GM19463 (cell line): Measurements from ENCODE around the gene NUDT14.

ENCODE experiments used
- ATAC-seq: cut with Tn5 transposase; IDR thresholded peaks from one replicate; pipeline ENCODE4 v1.9.1; 2021; ENCODE audit warnings: mild to moderate bottlenecking, moderate library complexity; ENCODE audit not compliant: unreplicated experiment

The NUDT14 gene

GRCh38 chr14:105161964-105162668 lies 19.0 kb downstream of the NUDT14 start:
- no peak for ATAC-seq

DNA sequence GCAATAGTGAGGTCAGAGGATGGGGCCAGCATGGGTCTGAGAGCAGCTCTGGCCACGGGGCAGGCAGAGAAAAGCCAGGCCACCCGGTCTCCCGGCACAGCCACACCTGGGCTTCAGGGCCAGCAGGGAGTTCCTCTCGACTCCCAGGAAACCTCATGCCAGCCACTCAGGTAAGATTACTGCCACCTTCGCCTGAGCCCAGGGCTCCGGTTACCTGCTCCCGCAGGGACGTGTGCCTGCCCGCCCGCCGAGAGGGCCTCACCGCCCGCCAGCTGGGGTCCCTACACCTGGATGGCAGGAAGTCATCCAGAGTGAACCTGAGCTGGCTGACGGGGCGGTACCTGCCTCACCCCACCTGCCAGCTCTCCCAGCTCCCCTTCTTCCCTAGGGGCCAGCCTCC lies 19.8 kb downstream of the NUDT14 start:
- no peak for ATAC-seq

DNA sequence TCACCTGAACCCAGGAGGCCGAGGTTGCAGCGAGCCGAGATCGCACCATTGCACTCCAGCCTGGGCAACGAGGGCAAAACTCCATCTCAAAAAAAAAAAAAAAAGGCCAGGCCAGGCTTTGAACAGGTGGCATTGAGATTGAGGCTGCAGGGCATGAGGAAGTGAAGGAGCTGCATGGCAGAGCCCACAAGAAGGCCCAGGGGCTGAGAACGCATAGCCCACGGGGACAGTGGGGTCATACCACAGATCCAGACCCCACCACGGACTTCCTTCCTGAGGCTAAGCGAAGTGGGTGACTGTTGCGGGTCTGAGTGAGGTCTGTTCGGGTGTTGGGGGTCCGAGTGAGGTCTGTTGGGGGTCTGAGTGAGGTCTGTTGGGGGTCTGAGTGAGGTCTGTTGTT lies 20.3 kb downstream of the NUDT14 start:
- no peak for ATAC-seq

DNA sequence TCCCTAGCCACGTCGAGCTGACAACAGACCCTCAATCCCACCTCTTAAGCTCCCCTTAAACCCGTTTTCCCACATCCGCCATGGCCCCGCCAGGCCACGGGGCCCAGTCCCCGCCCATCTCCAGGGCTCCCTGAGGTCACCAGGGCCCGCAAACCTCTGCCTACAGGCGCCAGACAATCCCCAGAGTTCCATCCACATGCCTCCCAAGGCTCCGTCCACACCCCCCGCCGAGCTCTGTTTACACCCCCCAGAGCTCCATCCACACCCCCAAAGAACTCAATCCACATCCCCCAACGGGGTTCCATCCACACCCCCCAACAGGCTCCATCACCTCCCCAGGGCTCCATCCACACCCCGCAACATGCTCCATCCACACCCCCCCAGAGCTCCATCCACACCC lies 21.8 kb downstream of the NUDT14 start:
- ATAC-seq, result no peak

DNA sequence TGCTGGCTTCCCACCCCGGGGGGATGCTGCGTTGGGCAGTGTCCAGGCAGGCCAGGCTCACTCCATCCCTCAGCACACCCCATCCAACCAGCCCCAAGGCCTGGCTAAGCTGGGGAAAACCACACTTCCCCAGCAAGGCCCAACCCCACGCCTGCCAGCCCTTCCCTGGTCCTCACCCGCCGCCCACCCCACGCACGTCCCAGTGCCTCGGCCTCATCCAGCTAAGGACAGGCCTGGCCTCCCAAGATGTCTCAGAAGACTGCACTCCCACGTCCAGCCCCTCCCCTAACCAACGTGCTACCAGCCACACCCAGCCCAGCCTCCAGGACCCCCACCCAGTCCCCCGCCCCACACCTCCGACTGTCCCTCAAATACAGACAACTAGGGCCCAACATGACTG lies 22.3 kb downstream of the NUDT14 start:
- ATAC-seq, result no peak

DNA sequence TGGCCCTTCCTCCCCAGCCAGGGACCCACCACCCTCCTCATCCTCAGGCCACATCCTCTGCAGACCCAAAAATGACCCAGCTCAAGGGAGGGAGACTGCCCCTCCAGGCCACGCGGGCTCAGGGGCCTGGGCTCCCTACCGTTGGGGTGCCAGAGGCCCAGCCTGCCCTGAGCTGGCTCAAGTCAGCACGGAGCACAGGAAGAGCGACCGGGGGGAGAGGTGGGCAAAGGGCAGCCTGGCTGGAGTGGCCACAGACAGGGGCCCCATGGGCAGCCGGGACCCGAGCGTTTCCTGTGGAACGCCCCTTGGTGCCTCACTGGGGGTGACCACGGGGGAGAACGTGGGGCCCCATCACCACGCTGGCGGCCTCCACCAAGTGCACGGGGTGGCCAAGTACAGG lies 23.2 kb downstream of the NUDT14 start:
- no peak for ATAC-seq

GRCh38 chr14:105156414-105157375 lies 24.4 kb downstream of the NUDT14 start:
- no peak for ATAC-seq

GRCh38 chr14:105155681-105156413 lies 25.3 kb downstream of the NUDT14 start:
- ATAC-seq, result no peak

DNA sequence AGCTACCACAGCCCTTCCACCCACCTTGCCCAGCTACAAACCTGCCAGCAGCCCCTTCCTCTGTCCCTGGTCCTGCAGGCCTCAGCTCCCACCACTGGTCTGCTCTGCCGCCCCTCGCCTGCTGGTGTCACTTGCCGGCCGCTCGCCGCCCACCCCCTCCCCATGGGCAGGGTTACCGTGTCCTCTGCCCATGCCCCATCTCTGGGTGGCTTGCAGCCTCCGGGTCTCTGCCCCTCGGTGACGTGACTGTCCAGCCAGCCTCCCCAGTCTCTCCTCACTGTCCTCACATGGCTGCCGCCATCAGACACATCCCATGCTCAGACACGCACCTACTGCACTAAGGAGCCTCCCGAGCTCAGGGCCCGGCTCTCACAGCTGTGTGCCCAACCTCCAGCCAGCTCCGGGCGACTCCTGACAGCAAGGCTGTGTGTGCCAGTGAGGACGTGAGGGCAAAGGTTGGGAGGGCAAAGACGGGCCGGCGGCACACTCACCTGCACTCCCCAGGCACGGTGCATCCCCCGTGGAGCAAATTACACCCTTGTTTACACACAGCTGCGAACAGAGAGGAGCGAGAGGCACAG lies 26.0 kb downstream of the NUDT14 start:
- ATAC-seq, result no peak

DNA sequence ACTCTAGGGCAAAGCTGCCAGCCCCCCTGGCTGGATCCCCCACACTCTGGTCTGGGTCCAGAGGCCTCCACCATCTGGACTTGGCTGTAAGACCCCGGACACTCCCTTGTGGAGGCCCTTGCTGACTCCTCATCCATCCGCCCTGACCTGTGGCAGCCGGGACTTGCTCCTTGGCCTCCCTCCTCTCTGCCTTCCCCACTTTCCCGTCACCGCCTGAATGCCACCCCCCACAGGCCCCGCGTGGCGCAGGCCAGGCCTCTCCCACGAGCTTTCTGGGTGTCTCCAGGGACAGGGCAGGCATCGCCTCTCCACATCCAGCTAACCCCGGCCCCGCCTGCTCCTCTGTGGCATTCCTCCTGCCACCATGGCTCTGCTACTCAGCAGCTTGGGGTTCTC lies 26.6 kb downstream of the NUDT14 start:
- no peak for ATAC-seq

DNA sequence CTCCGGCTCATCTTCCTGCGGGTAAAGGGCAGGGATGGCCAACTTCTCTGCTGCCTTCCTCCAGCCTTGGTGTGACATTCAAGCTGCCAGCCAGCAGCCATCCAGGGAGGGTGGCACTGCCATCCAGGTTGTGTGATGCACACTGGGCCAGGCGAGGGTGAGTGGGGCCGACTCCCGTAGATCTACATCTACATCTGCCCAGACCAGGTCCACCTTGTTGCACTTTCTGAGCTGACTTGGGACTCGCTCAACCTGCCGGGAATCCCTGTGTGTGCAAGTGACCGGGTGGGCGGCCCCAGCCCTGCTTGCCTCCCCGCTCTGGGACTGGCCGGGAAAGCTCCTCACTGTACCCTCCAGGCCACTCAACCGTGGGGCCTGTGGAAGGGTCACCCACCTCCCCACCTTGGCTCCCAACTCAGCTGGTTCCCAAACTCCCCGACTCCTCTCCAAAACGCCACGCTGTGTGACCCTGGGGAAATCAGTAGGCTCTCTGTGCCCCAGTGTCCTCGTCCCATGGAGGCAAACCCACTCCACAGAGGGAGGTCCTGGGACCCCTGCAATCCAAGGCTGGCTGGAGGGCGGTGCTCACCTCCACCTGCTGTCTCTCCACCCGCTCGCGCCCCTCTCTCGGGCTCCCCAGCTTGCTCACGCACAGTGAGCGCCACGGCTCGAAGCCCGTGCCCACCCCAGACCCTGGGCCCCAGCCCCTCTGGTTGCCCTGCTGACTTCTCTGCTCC lies 27.2 kb downstream of the NUDT14 start:
- ATAC-seq, result no peak

GRCh38 chr14:105153331-105153731 lies 27.8 kb downstream of the NUDT14 start:
- ATAC-seq, result no peak

- no peak for ATAC-seq
Observed at GRCh38 chr14:105152794-105153241, 28.3 kb downstream of the NUDT14 start.

GRCh38 chr14:105151838-105152793 lies 29.0 kb downstream of the NUDT14 start:
- no peak for ATAC-seq

DNA sequence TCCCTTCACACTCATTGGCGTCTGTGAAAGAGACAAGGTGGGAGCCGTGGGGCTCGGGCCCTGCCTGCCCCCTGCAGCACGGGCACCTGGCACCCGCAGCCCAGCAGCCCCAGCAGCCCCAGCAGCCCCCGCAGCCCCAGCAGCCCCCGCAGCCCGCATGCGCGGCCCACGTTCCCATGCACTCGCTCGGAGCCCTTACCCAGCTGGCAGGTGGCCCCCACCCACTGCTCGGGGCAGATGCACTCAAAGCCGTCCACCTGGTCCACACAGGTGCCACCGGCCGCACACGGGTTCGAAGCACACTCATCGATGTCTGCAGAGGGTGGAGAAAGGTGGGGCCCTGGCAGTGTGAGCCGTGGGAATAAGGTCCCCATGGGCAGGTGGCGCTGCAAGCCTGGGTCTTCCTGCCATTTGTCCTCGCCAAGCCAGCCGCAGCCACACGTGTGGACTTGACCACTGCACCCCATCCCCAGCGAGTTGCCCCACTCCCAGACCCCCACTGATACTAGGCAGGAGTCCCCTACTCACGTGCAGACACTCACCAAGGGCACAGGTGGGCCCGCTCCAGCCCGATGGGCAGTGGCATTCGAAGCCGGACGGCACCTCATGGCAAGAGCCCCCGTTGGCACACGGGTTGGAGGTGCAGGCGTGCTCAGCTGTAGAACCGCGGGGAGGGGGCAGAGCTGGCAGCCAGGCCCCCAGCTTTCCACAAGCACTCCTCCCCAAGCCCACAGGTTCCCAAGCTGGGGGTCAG lies 29.9 kb downstream of the NUDT14 start:
- no peak for ATAC-seq

DNA sequence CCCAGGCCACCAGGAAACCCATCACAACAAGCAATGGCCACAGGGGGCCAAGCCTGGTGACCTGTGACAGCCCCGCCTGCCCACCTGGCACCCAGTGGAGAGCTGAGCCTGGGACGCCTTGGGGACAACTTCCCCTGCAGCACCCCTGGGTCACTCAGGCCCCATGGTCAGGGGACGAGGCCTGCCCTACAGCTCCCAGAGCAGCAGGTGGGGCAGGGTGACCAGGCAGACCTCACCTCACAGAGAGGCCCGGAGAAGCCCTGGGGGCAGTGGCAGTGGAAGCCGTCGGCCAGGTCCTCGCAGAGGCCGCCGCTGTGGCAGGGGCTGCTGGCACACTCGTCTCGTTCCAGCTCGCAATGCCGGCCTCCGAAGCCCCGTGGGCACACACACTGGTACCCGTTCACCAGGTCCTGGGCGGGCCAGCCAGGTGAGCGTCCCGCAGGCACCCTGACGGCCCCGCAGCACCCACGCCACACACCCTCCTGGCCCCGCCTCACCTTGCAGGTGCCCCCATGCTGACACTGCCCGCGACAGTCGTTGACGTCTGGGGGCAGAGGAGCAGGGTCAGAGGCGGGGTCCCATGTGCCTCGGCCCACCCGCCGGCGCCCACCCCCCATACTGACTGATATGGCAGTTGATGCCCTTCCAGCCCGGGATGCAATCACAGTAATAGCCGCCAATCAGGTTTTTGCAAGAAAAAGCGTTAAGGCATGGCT lies 30.6 kb downstream of the NUDT14 start:
- ATAC-seq, result no peak

DNA sequence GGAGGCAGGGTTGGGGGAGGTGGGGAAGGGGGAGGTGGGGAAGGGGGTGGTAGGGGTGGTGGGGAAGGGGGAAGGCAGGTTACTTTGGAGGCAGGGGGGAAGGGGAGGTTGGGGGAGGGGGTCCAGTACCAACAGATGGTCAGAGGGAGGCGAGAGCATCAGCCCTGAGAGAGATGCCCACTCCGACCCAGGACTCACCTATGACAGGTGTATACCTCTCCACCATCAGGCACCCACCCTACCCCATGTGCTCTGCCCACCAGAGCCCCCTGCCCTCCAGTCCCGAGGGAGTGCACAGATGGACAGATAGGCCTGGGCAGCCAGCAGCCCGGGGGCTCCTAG lies 31.1 kb downstream of the NUDT14 start:
- ATAC-seq, result no peak
